BJ (cell line): ENCODE results near the gene DDAH1. TPM values are rescaled to one million over a fixed set of nuclear protein-coding genes. Genes with fewer than 3 reads are reported as not detected.

Experiments
- CTCF ChIA-PET: fragments of 350-600 bp; formaldehyde crosslinking; extraction: SDS; loops from one replicate; lab custom pipeline; 2021; ENCODE audit warnings: antibody characterized with exemption, inconsistent platforms; lab: Yijun Ruan, JAX
- POLR2A ChIA-PET: fragments of 300-600 bp; sonication (Branson Sonifier 250); formaldehyde crosslinking; extraction: SDS; loops from one replicate; lab custom pipeline; 2021; ENCODE audit warnings: antibody characterized with exemption; lab: Charles Lee
- DNase-seq: peaks from one replicate; pipeline ENCODE4 v3.0.0-alpha.2; 2011; ENCODE audit warnings: low read depth
- H3K27me3 ChIP-seq: 2 replicates; pipeline ENCODE4 v1.6.0; 2011; ENCODE audit warnings: low read length; ENCODE audit not compliant: control insufficient read depth, insufficient read depth
- H3K36me3 ChIP-seq: 2 replicates; pipeline ENCODE4 v1.5.1; 2011; ENCODE audit warnings: low read length; ENCODE audit not compliant: control insufficient read depth, insufficient read depth
- H3K4me3 ChIP-seq: 2 replicates; pipeline ENCODE4 v1.5.1; 2011; ENCODE audit warnings: low read depth, mild to moderate bottlenecking, control low read depth, low read length
- CTCF ChIP-seq: IDR thresholded peaks from 2 replicates; pipeline ENCODE4 v1.5.1; 2011; ENCODE audit warnings: low read depth, mild to moderate bottlenecking, control low read depth, inconsistent platforms, low read length, moderate library complexity; ENCODE audit not compliant: insufficient read depth
- polyA plus RNA-seq: library from polyadenylated mRNA; depleted of rRNA; stranded (reverse); fragments of >200 nt; gene quantifications from 2 replicates; pipeline ENCODE4 v1.2.3, GENCODE V29; 2011

Gene DDAH1
- polyA plus RNA-seq, 1 experiment = 244 TPM

GRCh38 chr1:85306236-85306635 is 158.7 kb downstream of the DDAH1 start:
- no peak for DNase-seq
- Histone ChIP-seq H3K4me3 (no peak overlapping the region), H3K36me3 (no peaks in the 10 kb centered on the region), H3K27me3 (no peaks in the 10 kb centered on the region)
- ChIA-PET POLR2A (no interaction called here), CTCF (interaction anchor here (0.7 to 1.4 kb wide), 4 partner anchors 24 to 387 kb away, joined by 3 to 5 read pairs (median 4); no protein-coding TSS in a partner anchor)
- no peak for TF ChIP-seq CTCF

GRCh38 chr1:85303440-85304162 is 161.4 kb downstream of the DDAH1 start:
- H3K27me3 ChIP-seq = no peaks in the 10 kb centered on the region
- no peak for TF ChIP-seq CTCF
- no peaks in the 10 kb centered on the region for H3K36me3 ChIP-seq
- H3K4me3 ChIP-seq = no peak overlapping the region
- POLR2A ChIA-PET = no interaction called here
- CTCF ChIA-PET = interaction anchor here (1.9 kb wide), 1 partner anchor 390 kb away, joined by 7 read pairs; no protein-coding TSS in a partner anchor
- DNase-seq = no peak

GRCh38 chr1:85300140-85300539 is 164.8 kb downstream of the DDAH1 start:
- CTCF ChIA-PET = no interaction called here
- Histone ChIP-seq H3K4me3 (no peak overlapping the region), H3K27me3 (no peaks in the 10 kb centered on the region), H3K36me3 (no peaks in the 10 kb centered on the region)
- no peak for DNase-seq
- no peak for TF ChIP-seq CTCF
- POLR2A ChIA-PET = no interaction called here

- POLR2A ChIA-PET = interaction anchor here (0.7 kb wide), 1 partner anchor 23 kb away, joined by 11 read pairs; no protein-coding TSS in a partner anchor
- Histone ChIP-seq H3K4me3 (no peak overlapping the region), H3K36me3 (no peaks in the 10 kb centered on the region), H3K27me3 (no peaks in the 10 kb centered on the region)
- DNase-seq = peak; percentile 97
- CTCF ChIA-PET = interaction anchor here (0.9 to 2.1 kb wide), 6 partner anchors 10 to 279 kb away, joined by 3 to 14 read pairs (median 4); partner anchors contain the start of gene BCL10
- TF ChIP-seq CTCF = no peak
Observed at GRCh38 chr1:85297855-85298629, 166.9 kb downstream of the DDAH1 start.

GRCh38 chr1:85297538-85297854 is 167.5 kb downstream of the DDAH1 start:
- no peak for TF ChIP-seq CTCF
- no peak overlapping the region for H3K4me3 ChIP-seq
- DNase-seq = no peak
- POLR2A ChIA-PET = no interaction called here
- H3K36me3 ChIP-seq = no peaks in the 10 kb centered on the region
- H3K27me3 ChIP-seq = no peaks in the 10 kb centered on the region
- CTCF ChIA-PET = interaction anchor here (1.1 to 2.1 kb wide), 4 partner anchors 11 to 21 kb away, joined by 3 to 14 read pairs (median 5); partner anchors contain the start of gene BCL10
